ENCODE data around the gene GYPA.
"Not testable (repeated sequence)": the region's sequence is repeated elsewhere in the genome, so short reads cannot be mapped to it uniquely, and the experiment has no call there.

The GYPA gene

DNA sequence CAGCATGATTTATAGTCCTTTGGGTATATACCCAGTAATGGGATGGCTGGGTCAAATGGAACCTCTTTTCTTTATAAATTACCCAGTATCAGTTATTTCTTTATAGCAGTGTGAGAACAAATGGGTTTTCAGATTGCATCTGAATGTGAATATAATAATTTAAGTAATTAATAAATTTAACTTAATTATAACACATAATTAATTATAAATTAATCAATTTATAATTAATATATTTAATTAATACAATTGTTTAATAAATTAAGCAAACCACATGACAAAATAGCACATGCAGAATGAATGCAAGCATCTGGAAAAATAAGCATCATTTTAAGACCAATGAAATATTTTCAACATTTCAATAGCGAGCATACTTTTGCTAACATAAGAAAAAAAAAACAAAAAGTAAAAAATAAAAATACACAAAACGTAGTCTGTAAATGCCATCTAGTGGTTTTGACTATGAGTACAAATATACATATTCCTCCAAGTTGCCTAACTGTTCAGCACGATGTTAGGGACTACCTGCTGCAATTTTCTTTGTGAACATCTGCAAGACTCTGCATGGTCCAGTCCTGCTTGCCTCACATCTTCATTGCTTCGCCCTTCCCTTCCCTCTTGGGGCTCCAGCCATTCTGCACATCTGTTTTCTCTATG, 16.4 kb downstream of the GYPA start:
- H3K27ac ChIP-seq (ENCODE audit: low read length, poor library complexity, severe bottlenecking); H3K18ac ChIP-seq (ENCODE audit: low read depth in 1 of 2, low read length in 2 of 2); H2BK5ac ChIP-seq (ENCODE audit: low read depth, low read length, poor library complexity, severe bottlenecking); H3K36me3 ChIP-seq (ENCODE audit: control insufficient read depth in 1 of 2, insufficient read depth in 2 of 2, low read depth in 1 of 2, low read length in 2 of 2); H3K4me3 ChIP-seq (ENCODE audit: insufficient read depth in 1 of 2, low read depth in 1 of 2, low read length in 2 of 2); H2BK12ac ChIP-seq (ENCODE audit: low read length in 2 of 2); H2AK5ac ChIP-seq (ENCODE audit: low read length, severe bottlenecking); H3K4me1 ChIP-seq (ENCODE audit: control insufficient read depth, insufficient read depth, low read depth, low read length); H3K4ac ChIP-seq (ENCODE audit: low read depth in 1 of 2, low read length in 2 of 2); H3K14ac ChIP-seq (ENCODE audit: low read length in 2 of 2); H3K79me1 ChIP-seq (replicated peaks; ENCODE audit: low read length, poor library complexity, severe bottlenecking); H4K91ac ChIP-seq (ENCODE audit: low read length); DNase-seq; H3K9me3 ChIP-seq (ENCODE audit: control insufficient read depth, low read length); H3K4me2 ChIP-seq (ENCODE audit: low read length, poor library complexity, severe bottlenecking); H3K9ac ChIP-seq (ENCODE audit: low read length); H3K27me3 ChIP-seq (ENCODE audit: control insufficient read depth in 1 of 2, insufficient read depth in 1 of 2, low read length in 2 of 2); H4K8ac ChIP-seq (ENCODE audit: low read length); H3K23ac ChIP-seq (ENCODE audit: low read length in 2 of 2); H2AFZ ChIP-seq (ENCODE audit: low read depth, low read length); H2BK120ac ChIP-seq (ENCODE audit: low read depth, low read length); H2BK15ac ChIP-seq (ENCODE audit: low read depth, poor library complexity, severe bottlenecking): not testable (repeated sequence)
- 81% methylated on average over 2 of the region's 4 CpGs for WGBS

DNA sequence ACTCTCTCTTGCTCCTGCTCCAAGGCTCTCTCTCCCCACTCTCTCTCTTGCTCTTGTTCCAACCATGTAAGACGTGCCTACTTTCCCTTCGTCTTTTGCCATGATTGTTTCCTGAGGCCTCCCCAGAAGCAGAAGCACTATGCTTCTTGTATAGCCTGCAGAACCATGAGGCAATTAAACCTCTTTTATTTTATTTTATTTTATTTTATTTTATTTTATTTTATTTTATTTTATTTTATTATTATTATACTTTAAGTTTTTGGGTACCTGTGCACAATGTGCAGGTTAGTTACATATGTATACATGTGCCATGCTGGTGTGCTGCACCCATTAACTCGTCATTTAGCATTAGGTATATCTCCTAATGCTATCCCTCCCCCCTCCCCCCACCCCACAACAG, 17.2 kb downstream of the GYPA start:
- H2BK15ac ChIP-seq (ENCODE audit: low read depth, poor library complexity, severe bottlenecking); H2AFZ ChIP-seq (ENCODE audit: low read depth, low read length); H3K9ac ChIP-seq (ENCODE audit: low read length); H3K36me3 ChIP-seq (ENCODE audit: control insufficient read depth in 1 of 2, insufficient read depth in 2 of 2, low read depth in 1 of 2, low read length in 2 of 2); H4K8ac ChIP-seq (ENCODE audit: low read length); H4K91ac ChIP-seq (ENCODE audit: low read length); H3K23ac ChIP-seq (ENCODE audit: low read length in 2 of 2); H3K4me3 ChIP-seq (ENCODE audit: insufficient read depth in 1 of 2, low read depth in 1 of 2, low read length in 2 of 2); H3K27me3 ChIP-seq (ENCODE audit: control insufficient read depth in 1 of 2, insufficient read depth in 1 of 2, low read length in 2 of 2); H3K27ac ChIP-seq (ENCODE audit: low read length, poor library complexity, severe bottlenecking); H3K9me3 ChIP-seq (ENCODE audit: control insufficient read depth, low read length); H2BK12ac ChIP-seq (ENCODE audit: low read length in 2 of 2); H3K14ac ChIP-seq (ENCODE audit: low read length in 2 of 2); H3K79me1 ChIP-seq (replicated peaks; ENCODE audit: low read length, poor library complexity, severe bottlenecking); H2AK5ac ChIP-seq (ENCODE audit: low read length, severe bottlenecking); H2BK120ac ChIP-seq (ENCODE audit: low read depth, low read length); H3K4ac ChIP-seq (ENCODE audit: low read depth in 1 of 2, low read length in 2 of 2); H3K4me2 ChIP-seq (ENCODE audit: low read length, poor library complexity, severe bottlenecking); H2BK5ac ChIP-seq (ENCODE audit: low read depth, low read length, poor library complexity, severe bottlenecking); H3K4me1 ChIP-seq (ENCODE audit: control insufficient read depth, insufficient read depth, low read depth, low read length); H3K18ac ChIP-seq (ENCODE audit: low read depth in 1 of 2, low read length in 2 of 2); DNase-seq: not testable (repeated sequence)
- 88% methylated on average over 2 of the region's 3 CpGs for WGBS

DNA sequence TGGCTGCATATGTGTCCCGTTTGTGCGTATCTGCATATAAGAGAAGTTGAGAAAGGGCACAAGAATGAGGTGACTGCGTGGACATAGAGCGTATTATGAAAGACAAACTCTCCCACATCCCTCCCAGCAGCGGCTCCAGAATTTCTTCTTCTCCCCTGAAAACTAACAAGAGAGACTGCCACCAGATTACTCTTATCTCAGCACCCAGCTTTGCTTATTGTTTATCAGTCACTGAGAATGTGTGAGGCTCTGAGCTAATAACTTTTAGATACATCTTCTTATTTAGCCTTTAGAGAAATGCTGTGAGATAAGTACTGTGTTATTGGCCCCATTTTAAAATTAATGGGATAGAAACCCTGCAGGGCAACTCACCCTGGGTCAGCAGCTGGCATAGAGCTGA, 20.8 kb downstream of the GYPA start:
- H3K9me3 ChIP-seq (ENCODE audit: control insufficient read depth, low read length); H4K8ac ChIP-seq (ENCODE audit: low read length); H3K79me1 ChIP-seq (replicated peaks; ENCODE audit: low read length, poor library complexity, severe bottlenecking); H2BK12ac ChIP-seq (ENCODE audit: low read length in 2 of 2); H3K36me3 ChIP-seq (ENCODE audit: control insufficient read depth in 1 of 2, insufficient read depth in 2 of 2, low read depth in 1 of 2, low read length in 2 of 2); H2AFZ ChIP-seq (ENCODE audit: low read depth, low read length); H3K4me2 ChIP-seq (ENCODE audit: low read length, poor library complexity, severe bottlenecking); H2BK15ac ChIP-seq (ENCODE audit: low read depth, poor library complexity, severe bottlenecking); H3K4me1 ChIP-seq (ENCODE audit: control insufficient read depth, insufficient read depth, low read depth, low read length); H3K9ac ChIP-seq (ENCODE audit: low read length); H3K14ac ChIP-seq (ENCODE audit: low read length in 2 of 2); H4K91ac ChIP-seq (ENCODE audit: low read length); H3K4me3 ChIP-seq (ENCODE audit: insufficient read depth in 1 of 2, low read depth in 1 of 2, low read length in 2 of 2); H3K27me3 ChIP-seq (ENCODE audit: control insufficient read depth in 1 of 2, insufficient read depth in 1 of 2, low read length in 2 of 2); H3K23ac ChIP-seq (ENCODE audit: low read length in 2 of 2); H2AK5ac ChIP-seq (ENCODE audit: low read length, severe bottlenecking); H2BK120ac ChIP-seq (ENCODE audit: low read depth, low read length); DNase-seq; H3K4ac ChIP-seq (ENCODE audit: low read depth in 1 of 2, low read length in 2 of 2); H3K27ac ChIP-seq (ENCODE audit: low read length, poor library complexity, severe bottlenecking); H2BK5ac ChIP-seq (ENCODE audit: low read depth, low read length, poor library complexity, severe bottlenecking); H3K18ac ChIP-seq (ENCODE audit: low read depth in 1 of 2, low read length in 2 of 2): not testable (repeated sequence)
- no CpG with 5 or more reads among the region's 5 CpGs for WGBS

DNA sequence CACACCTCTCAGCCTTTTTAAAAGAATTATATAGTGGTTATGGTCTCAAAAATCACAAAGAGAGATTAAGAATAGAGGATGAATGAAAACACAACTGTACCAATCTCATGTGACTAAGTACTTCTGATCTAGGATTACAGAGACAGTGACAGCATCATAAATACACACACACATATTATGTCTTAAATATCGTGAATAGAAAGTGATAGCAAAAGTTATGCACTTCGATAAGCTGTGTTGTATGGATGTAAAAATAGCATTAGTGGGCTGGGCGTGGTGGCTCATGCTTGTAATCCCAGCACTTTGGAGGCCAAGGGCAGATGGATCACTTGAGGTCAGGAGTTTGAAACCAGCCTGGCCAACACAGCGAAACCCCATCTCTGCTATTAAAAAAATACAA, 25.0 kb downstream of the GYPA start:
- H3K36me3 ChIP-seq (ENCODE audit: control insufficient read depth in 1 of 2, insufficient read depth in 2 of 2, low read depth in 1 of 2, low read length in 2 of 2) = no peaks in the 10 kb centered on the region
- H2AFZ ChIP-seq (ENCODE audit: low read depth, low read length) = no peak overlapping the region
- 80% methylated on average over 4 of the region's 4 CpGs for WGBS
- no peak overlapping the region for H2BK5ac ChIP-seq (ENCODE audit: low read depth, low read length, poor library complexity, severe bottlenecking)
- no peak for DNase-seq
- no peak overlapping the region for H2BK120ac ChIP-seq (ENCODE audit: low read depth, low read length)
- H3K27me3 ChIP-seq (ENCODE audit: control insufficient read depth in 1 of 2, insufficient read depth in 1 of 2, low read length in 2 of 2) = no peaks in the 10 kb centered on the region
- H2BK15ac ChIP-seq (ENCODE audit: low read depth, poor library complexity, severe bottlenecking) = no peak overlapping the region
- H3K14ac ChIP-seq (ENCODE audit: low read length in 2 of 2) = no peak overlapping the region
- H3K79me1 ChIP-seq (replicated peaks; ENCODE audit: low read length, poor library complexity, severe bottlenecking) = no peaks in the 10 kb centered on the region
- no peak overlapping the region for H3K4me3 ChIP-seq (ENCODE audit: insufficient read depth in 1 of 2, low read depth in 1 of 2, low read length in 2 of 2)
- no peak overlapping the region for H4K8ac ChIP-seq (ENCODE audit: low read length)
- no peak overlapping the region for H3K23ac ChIP-seq (ENCODE audit: low read length in 2 of 2)
- no peak overlapping the region for H3K4me2 ChIP-seq (ENCODE audit: low read length, poor library complexity, severe bottlenecking)
- no peak overlapping the region for H3K18ac ChIP-seq (ENCODE audit: low read depth in 1 of 2, low read length in 2 of 2)
- H2BK12ac ChIP-seq (ENCODE audit: low read length in 2 of 2) = no peak overlapping the region
- H4K91ac ChIP-seq (ENCODE audit: low read length) = no peak overlapping the region
- no peaks in the 10 kb centered on the region for H3K4me1 ChIP-seq (ENCODE audit: control insufficient read depth, insufficient read depth, low read depth, low read length)
- H3K9me3 ChIP-seq (ENCODE audit: control insufficient read depth, low read length) = no peaks in the 10 kb centered on the region
- no peak overlapping the region for H3K27ac ChIP-seq (ENCODE audit: low read length, poor library complexity, severe bottlenecking)
- H2AK5ac ChIP-seq (ENCODE audit: low read length, severe bottlenecking) = no peak overlapping the region
- no peak overlapping the region for H3K9ac ChIP-seq (ENCODE audit: low read length)
- no peak overlapping the region for H3K4ac ChIP-seq (ENCODE audit: low read depth in 1 of 2, low read length in 2 of 2)
